ENCODE data around the gene TBX4. TPM values are rescaled to one million over a fixed set of nuclear protein-coding genes. Genes with fewer than 3 reads are reported as not detected.

Gene TBX4
- total RNA-seq, 2 experiments from 2014 or later, result not detected

DNA sequence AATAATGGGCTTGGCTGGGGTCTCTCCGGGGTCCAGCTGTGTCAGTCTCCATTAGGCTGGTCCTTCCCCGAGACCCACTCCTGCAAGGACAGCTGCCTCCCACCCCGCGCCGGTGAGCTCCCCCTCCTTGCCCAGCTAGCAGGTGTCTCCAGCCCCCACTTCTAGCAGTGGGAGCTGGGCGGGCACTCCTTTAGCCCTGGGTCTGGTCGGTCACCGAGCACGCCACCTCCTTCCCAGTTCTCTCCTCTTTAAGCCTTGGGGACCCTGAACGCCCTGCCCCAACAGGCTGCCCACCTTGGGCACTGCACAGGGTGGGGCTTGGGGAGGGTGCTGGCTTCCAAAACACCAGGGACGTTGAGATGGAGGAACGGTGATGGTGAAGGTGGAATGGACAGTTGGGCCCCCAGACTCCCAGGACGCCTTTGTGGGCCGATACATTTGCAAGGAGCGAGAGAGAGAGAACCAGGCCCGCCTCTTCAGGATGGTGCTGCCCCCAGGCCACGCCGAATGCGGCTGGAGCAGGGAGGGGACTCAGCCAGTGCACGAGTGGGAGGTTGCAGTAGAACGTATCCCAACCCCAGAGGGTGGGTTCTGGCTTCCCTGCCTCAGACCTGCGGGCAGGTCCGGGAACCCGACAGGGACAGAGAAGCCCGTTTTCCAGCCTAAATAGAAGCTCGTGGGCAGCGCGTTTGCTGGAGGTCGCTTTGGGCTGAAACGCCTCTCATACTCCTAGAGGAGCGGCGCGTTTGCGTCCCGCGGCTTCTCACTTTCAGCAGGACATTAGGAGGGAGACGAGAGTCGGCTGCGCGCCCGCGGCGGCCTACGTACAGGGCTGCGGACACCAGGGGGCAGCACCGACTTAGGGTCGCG, 41.8 kb upstream of the TBX4 start:
- peak; percentile 84 for DNase-seq
- Mint-ChIP-seq H3K4me3 (peak overlapping the region; percentile 64), H3K4me1 (peaks cover 12% of the 10 kb centered on the region), H3K9me3 (no peaks in the 10 kb centered on the region), H3K27ac (no peak overlapping the region), H3K27me3 (peaks cover 58% of the 10 kb centered on the region), H3K36me3 (no peaks in the 10 kb centered on the region)
- POLR2A ChIA-PET, result no interaction called here
- ATAC-seq (ENCODE audit: low read depth), result peak; percentile 41

DNA sequence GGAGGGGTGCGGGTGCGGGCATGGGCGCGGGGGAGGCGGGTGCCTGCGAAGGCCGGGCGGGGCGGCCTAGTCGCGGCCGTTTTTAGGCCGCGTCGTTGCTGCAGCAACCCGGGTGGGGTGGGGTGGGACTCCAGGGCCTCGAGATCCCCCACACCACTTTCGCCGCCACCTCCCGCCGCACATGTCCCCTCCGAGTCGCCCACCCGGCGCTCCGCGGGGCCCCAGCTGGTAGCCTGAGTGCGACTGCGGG, 41.3 kb upstream of the TBX4 start:
- H3K27ac Mint-ChIP-seq, result no peak overlapping the region
- H3K9me3 Mint-ChIP-seq, result no peaks in the 10 kb centered on the region
- peaks cover 12% of the 10 kb centered on the region for H3K4me1 Mint-ChIP-seq
- peaks cover 59% of the 10 kb centered on the region for H3K27me3 Mint-ChIP-seq
- no peaks in the 10 kb centered on the region for H3K36me3 Mint-ChIP-seq
- H3K4me3 Mint-ChIP-seq, result peak overlapping the region; percentile 64
- DNase-seq, result no peak
- no peak for ATAC-seq (ENCODE audit: low read depth)
- POLR2A ChIA-PET, result no interaction called here

DNA sequence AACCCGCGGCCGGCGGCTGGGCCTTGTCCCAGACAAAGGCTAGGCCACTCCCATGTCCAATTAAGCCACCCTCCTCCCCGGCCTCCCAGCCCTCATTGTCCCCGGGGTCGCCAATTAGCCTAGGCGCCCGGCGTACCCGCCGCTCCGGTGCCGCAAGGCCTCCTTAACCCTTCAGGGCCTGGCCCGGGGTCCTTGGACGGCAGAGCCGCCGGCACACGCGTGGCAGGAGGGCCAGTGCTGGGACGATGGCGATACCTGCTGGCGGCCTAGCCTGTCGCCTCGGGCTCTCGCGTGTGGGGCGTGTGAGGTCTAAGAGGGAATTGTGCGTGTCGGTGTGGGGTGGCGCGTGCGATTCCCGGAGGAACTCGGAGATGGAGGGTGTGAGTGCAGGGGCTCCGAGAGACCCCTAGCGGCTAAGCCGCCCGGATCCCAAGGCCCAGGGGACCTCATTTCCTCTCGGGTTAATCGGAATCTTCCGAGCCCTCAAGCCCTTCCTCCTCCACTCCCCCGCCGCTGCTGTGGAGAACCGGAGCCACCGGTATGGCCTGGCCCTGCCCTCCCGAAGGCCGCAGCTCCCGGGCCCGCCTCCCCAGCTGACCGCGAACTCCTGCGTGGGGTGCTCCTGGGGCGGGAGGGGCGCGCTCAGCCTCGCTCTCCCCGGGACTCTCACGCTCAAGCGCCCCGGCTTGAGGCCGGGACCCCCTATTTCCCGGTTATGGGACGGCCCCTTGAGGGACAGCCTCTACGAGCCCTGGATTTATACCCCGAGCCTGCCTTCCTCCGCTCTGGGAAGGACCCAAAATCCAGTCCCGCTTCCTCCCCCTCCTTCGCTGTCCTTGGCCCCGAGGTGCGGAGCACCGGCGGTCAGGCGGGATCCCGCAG, 40.7 kb upstream of the TBX4 start:
- H3K27me3 Mint-ChIP-seq, result peaks cover 55% of the 10 kb centered on the region
- H3K36me3 Mint-ChIP-seq, result no peaks in the 10 kb centered on the region
- ATAC-seq (ENCODE audit: low read depth), result peak; percentile 8
- no peaks in the 10 kb centered on the region for H3K9me3 Mint-ChIP-seq
- no peak overlapping the region for H3K27ac Mint-ChIP-seq
- peak; percentile 66 for DNase-seq
- peak overlapping the region; percentile 64 for H3K4me3 Mint-ChIP-seq
- POLR2A ChIA-PET, result no interaction called here
- H3K4me1 Mint-ChIP-seq, result peaks cover 12% of the 10 kb centered on the region

DNA sequence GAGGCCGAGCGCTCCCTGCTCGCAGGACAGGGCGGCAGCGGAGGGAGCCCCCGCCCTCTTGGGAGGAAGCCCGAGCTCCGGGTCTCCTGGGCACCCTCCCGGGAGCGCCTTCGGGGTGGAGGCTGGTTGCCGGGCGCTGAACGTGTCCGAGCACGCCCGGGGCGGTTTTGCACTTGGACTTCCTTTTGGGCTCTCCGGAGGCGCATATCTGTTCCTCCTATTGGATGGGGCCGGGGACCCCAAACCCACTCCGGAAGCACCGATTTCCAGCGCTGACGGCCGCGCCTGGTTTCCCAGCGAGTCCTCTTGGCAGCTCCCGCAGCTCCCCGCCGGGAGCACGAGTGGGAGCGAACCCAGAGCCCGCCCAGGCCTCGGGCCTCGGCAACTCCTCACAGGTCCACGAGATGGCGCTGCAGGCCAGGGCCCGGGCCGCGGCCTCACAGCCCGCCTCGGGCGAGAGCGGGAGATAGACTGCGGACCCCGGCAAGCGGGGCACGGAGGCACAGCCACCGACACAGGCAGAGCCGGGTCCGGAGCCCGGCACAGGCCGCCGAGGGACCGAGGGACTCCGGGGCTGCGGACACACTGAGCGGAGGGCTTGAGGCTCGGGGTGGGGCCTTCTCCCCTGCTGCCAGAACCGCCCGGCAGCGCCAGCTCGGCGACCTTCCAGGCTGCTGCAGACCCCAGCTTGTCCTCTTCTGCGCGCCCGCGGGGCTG, 39.9 kb upstream of the TBX4 start:
- no peak overlapping the region for H3K27ac Mint-ChIP-seq
- peak overlapping the region; percentile 68 for H3K4me3 Mint-ChIP-seq
- H3K4me1 Mint-ChIP-seq, result peaks cover 12% of the 10 kb centered on the region
- no peaks in the 10 kb centered on the region for H3K36me3 Mint-ChIP-seq
- H3K27me3 Mint-ChIP-seq, result peaks cover 47% of the 10 kb centered on the region
- POLR2A ChIA-PET, result no interaction called here
- H3K9me3 Mint-ChIP-seq, result no peaks in the 10 kb centered on the region
- peak; percentile 61 for ATAC-seq (ENCODE audit: low read depth)
- DNase-seq, result peak; percentile 91

DNA sequence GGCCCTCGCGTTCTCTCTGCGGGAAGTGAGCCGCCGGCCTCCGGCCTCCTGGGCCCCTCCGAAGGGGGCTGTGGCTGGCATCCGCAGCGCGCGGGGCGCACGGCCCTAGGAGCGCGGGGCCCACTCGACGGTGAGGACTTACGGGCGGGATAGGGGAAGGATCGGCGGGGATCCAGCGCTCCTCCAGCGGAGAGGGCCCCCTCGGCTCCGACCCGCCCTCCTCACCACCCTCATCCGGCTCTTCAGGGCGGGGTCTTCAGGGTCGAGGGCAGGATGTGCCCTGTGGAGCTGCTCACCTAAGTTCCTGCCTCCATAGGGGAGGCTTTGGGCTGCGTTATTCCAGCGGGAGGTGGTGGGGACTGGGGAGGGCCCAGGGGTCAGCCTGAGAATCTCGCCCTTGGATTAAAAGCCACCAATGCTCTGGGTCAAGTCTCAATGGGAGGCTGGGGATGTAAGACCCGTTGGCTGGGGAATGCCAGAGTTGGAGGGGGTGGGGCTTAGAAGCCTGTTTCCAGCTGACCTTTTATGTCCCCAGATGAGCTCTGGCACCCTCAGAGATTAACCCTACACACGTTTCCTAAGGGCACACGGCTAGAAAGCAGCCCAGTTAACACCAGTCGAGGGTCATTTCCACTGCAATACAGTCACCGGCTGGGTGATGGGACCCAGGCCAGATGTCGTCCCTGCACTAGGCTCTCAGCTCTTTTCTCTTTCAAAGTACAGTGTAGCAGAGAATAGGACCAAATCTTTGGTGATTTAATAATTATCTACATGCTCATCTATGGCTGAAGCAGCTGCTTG, 39.2 kb upstream of the TBX4 start:
- H3K4me1 Mint-ChIP-seq, result peaks cover 12% of the 10 kb centered on the region
- H3K4me3 Mint-ChIP-seq, result peak overlapping the region; percentile 62
- no peak overlapping the region for H3K27ac Mint-ChIP-seq
- ATAC-seq (ENCODE audit: low read depth) (peak; percentile 8), DNase-seq (no peak)
- peaks cover 39% of the 10 kb centered on the region for H3K27me3 Mint-ChIP-seq
- H3K36me3 Mint-ChIP-seq, result no peaks in the 10 kb centered on the region
- POLR2A ChIA-PET, result interaction anchor here (0.6 kb wide), 1 partner anchor 257 kb away, joined by 7 read pairs; no protein-coding TSS in a partner anchor
- H3K9me3 Mint-ChIP-seq, result no peaks in the 10 kb centered on the region

DNA sequence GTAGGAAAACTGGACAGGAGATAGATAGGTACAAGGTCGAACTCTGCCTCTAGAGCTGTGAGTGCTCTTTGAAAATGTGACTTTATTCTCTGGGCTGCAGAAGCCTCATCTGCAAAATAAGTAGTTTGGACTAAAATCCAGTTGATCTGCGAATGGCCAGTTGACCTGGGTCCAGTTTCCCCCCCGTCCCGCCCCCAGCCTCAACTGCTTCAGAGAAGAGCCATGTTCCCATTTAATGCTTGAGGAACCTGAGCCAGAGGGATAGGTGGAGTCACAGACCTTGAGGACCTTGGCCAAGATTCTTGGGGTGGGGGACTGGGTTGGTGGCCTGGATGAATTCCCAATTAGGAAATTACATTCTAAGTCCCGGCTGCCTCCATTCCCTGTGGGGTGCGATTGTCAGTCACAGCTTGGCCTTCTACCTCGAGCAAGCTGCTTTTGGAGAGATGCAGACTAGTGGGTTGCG, 38.5 kb upstream of the TBX4 start:
- H3K27me3 Mint-ChIP-seq, result peaks cover 33% of the 10 kb centered on the region

GRCh38 chr17:61414141-61414935, 37.9 kb upstream of the TBX4 start:
- Mint-ChIP-seq H3K27ac (no peak overlapping the region), H3K36me3 (no peaks in the 10 kb centered on the region), H3K9me3 (no peaks in the 10 kb centered on the region), H3K4me3 (no peak overlapping the region), H3K4me1 (peaks cover 9% of the 10 kb centered on the region), H3K27me3 (peaks cover 35% of the 10 kb centered on the region)
- ATAC-seq (ENCODE audit: low read depth) (no peak), DNase-seq (no peak)
- POLR2A ChIA-PET, result no interaction called here

More for the DNA sequence above, 38.5 kb upstream of the TBX4 start:
- POLR2A ChIA-PET, result interaction anchor here (0.6 kb wide), 1 partner anchor 256 kb away, joined by 7 read pairs; no protein-coding TSS in a partner anchor
- DNase-seq (no peak), ATAC-seq (ENCODE audit: low read depth) (no peak)
- H3K36me3 Mint-ChIP-seq, result no peaks in the 10 kb centered on the region
- no peak overlapping the region for H3K4me3 Mint-ChIP-seq
- peaks cover 10% of the 10 kb centered on the region for H3K4me1 Mint-ChIP-seq
- no peak overlapping the region for H3K27ac Mint-ChIP-seq
- no peaks in the 10 kb centered on the region for H3K9me3 Mint-ChIP-seq

- DNase-seq (no peak), ATAC-seq (ENCODE audit: low read depth) (no peak)
- H3K4me1 Mint-ChIP-seq, result peaks cover 7% of the 10 kb centered on the region
- peaks cover 35% of the 10 kb centered on the region for H3K27me3 Mint-ChIP-seq
- no peak overlapping the region for H3K27ac Mint-ChIP-seq
- no peak overlapping the region for H3K4me3 Mint-ChIP-seq
- no peaks in the 10 kb centered on the region for H3K36me3 Mint-ChIP-seq
- POLR2A ChIA-PET, result no interaction called here
- no peaks in the 10 kb centered on the region for H3K9me3 Mint-ChIP-seq
Measured at GRCh38 chr17:61414936-61415251, 37.3 kb upstream of the TBX4 start.

DNA sequence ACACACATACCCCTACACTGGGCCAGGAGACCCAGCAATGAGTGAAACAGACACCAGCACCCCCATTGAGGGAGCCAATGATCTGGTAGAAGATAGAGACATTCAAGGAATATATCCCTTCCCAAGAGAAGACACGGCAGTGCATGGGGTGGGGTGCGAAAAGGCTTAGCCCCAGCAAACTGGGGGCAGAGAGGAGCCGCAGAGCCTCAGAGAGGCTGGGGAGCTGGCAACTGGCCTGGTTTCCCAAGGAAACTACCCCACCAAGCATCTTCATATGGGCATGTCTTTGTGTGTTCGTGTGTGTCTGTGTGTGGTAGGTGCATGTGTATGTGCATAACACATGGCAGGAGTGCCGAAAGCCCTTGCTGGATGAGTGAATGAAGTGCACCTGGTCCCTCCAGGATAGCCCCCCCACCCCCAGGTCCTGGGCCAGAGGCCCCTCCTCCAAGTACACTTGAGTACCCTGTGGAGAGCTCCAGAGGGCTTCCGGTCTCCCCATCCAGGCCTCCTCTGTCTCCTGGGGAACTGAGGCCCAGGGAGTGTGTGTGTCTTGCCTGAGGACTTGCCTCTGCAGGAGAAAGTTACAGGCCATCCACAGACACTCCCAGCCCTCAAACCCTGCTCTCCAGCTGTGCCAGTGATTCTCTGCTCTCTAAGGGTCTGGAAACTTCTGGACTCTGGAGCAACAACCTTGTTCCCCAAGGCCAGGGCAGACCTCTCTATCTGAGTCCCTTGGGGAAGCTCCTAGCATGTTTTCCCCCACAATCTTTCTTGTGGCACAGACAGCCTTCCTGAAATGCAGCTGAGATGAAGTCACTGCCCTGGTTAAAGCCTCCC, 36.6 kb upstream of the TBX4 start:
- no peak overlapping the region for H3K27ac Mint-ChIP-seq
- peaks cover 1% of the 10 kb centered on the region for H3K4me1 Mint-ChIP-seq
- no peak overlapping the region for H3K4me3 Mint-ChIP-seq
- no peaks in the 10 kb centered on the region for H3K36me3 Mint-ChIP-seq
- H3K9me3 Mint-ChIP-seq, result no peaks in the 10 kb centered on the region
- DNase-seq (no peak), ATAC-seq (ENCODE audit: low read depth) (no peak)
- peaks cover 34% of the 10 kb centered on the region for H3K27me3 Mint-ChIP-seq
- POLR2A ChIA-PET, result no interaction called here

GRCh38 chr17:61416211-61416539, 36.0 kb upstream of the TBX4 start:
- Mint-ChIP-seq H3K4me3 (no peak overlapping the region), H3K27me3 (peaks cover 38% of the 10 kb centered on the region), H3K9me3 (no peaks in the 10 kb centered on the region), H3K36me3 (no peaks in the 10 kb centered on the region), H3K27ac (no peak overlapping the region), H3K4me1 (no peaks in the 10 kb centered on the region)
- ATAC-seq (ENCODE audit: low read depth) (no peak), DNase-seq (no peak)
- POLR2A ChIA-PET, result no interaction called here

DNA sequence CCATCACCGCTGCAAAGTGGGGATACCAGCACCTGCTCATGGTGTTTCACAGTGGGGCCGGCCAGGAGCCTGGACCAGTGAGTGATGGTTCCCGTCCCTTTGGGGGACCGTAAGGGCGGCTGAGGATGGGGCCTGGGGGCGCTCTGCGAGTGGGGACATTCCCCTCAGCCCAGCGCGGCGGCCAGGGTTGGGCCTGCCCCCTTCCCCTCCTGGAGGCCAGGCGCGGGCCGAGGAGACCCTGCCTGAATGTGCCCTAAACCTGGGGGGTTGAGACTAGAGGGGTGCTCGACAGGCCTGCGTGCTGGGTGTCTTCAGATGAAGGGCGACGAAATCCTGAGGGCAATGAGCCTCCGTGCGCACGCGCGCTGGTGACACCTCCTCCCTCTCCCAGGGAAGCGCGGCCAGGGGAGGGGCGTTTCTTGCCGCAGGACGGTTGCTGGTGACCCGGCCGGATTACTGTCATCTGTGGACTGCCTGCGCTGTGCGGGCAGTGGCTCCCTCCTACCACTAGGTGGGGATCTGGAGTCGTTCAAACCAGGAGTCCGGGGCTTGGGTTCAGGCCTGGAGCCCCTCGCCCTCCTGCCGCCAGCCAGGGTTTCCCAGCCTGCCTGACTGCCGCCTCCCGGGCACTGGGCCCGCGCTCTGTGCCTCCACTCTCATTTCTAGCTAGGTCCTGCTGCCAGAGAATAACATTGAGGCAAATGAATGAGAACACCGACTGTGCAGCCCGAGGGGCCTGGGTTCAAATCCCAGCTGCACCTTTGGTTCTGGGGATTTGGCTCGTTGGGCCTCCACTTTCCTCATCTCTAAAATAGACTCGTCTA, 35.5 kb upstream of the TBX4 start:
- DNase-seq (peak; percentile 70), ATAC-seq (ENCODE audit: low read depth) (peak; percentile 46)
- Mint-ChIP-seq H3K4me3 (no peak overlapping the region), H3K27me3 (peaks cover 35% of the 10 kb centered on the region), H3K9me3 (no peaks in the 10 kb centered on the region), H3K4me1 (no peaks in the 10 kb centered on the region), H3K27ac (no peak overlapping the region), H3K36me3 (no peaks in the 10 kb centered on the region)
- POLR2A ChIA-PET, result no interaction called here
